ENCODE data around the gene APC2.

The APC2 gene

DNA sequence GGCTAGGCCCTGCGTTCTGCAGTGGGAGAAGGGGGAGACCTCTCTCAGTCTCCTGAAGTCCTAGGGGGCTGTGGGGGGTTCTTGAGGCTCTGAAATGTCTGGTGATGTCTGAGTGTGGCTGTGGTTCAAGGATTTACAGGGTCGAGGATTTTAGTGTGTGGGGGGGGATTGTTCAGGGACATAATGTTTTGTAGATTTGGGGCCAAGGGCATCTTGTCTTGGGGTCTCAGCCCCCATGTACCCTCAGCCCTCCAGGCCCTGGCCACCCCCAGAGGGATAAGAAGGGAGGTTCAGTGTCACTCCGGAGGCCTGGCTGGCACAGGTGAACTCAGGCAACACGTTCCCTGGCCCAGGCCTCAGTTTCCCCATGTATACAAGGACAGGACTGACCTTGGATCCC lies 2.4 kb upstream of the APC2 start:
- DNase-seq = no peak

DNA sequence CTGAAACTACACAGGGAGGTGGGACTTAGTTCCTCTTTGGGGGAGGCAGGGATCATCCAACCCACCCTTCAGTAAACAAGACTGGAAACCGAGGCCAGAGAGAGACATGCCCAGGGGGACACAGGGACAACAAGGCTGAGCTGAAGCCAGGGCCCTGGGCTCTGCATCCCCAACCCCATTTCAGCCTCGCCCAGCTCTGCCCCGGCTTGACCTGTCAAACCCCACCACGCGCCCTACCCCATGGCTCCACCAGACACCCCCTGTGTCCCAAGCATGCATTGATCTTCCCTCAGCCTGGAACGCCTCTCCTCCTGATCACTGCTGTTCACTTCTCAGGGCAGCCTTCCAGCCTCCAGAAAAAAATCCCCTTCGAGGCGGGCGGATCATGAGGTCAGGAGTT lies 2.0 kb upstream of the APC2 start:
- DNase-seq = no peak

DNA sequence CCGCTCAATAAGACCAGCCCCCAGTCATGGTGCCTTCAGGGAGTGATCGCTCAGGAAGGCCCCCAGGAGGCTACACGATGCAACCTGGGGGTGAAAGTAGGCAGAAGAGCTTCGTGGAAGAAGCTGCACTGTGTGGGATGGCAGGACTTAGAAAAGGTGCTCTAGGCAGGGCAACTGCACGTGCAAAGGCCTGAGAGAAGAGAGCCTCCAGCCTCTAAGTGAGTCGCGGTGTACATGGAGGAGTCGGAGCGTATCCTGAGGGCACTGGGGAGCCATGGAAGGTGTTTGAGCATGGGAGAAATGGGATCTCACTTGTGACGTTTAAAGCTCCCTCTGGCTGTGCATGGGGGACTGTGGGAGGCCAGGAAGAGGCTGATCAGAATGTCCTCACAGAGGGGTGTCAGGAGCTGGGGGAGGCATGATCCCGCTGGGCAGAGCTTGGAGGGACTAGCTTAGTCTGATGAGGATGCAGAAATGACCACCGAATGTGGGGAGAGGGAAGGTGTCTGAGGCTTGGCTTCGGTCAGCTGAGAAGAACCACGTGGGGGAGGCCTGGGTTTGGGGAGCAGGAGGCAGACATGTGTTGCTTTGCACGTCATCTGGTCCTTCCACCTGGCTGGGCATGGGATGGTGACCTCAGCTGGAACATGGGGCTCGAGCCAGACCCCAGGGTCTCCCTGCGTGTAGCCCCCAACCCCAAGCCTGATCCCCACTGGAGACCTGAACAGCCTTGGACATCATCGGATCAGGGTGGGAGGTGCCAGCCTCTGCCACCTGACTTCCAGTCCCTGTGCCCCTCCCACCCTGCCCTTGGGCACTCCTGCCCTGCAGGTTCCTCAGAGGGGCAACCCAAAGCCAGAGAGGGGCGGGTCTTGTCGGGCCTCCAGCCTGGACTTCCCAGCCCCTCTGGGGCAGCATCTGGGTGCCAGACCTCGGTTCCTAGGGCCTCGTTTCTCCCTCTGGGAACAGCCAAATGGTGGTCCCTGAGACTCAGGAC lies 1.1 kb downstream of the APC2 start:
- DNase-seq = peak; percentile 37

- no peak for DNase-seq
Measured at GRCh38 chr19:1451916-1452801, 2.2 kb downstream of the APC2 start.

DNA sequence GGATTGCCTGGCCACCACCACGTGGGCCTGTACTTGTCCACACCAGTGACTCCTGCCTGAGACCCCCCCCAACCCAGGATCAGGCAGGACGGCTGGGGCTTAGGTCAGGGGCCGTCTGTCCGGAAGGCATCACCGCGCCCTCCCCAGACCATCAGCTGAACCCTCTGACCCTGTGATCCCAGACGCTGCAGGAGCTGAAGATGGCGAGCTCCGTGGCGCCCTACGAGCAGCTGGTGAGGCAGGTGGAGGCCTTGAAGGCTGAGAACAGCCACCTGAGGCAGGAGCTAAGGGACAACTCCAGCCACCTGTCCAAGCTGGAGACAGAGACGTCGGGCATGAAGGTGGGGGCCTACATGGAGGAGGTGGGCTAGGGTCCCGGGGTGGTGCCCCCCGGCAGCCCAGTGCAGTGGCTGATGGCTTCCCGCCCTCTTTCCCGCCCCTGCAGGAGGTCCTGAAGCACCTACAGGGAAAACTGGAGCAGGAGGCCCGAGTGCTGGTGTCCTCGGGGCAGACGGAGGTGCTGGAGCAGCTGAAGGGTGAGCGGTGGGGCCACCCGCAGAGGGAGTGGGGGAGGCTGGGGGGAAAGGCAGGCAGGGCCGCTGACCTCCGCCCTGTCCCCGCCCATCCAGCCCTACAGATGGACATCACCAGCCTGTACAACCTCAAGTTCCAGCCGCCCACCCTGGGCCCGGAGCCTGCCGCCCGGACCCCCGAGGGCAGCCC lies 3.0 kb downstream of the APC2 start:
- DNase-seq = peak; percentile 59

- peak; percentile 37 for DNase-seq
Measured at GRCh38 chr19:1453525-1454364, 3.8 kb downstream of the APC2 start.

DNA sequence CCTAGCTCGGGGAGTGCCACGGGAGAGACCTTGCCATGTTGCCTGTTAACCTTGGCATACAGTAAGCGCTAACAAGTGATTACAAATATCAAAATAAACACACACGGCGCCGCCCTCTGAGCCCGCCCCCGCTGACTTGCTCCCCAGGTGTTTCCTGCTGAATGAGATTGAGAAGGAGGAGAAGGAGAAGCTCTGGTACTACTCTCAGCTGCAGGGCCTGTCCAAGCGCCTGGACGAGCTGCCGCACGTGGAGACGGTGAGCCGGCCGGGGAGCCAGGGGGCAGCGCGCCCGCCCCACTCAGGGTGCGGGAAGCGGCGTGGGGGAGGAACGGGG lies 5.0 kb downstream of the APC2 start:
- DNase-seq = peak; percentile 80

DNA sequence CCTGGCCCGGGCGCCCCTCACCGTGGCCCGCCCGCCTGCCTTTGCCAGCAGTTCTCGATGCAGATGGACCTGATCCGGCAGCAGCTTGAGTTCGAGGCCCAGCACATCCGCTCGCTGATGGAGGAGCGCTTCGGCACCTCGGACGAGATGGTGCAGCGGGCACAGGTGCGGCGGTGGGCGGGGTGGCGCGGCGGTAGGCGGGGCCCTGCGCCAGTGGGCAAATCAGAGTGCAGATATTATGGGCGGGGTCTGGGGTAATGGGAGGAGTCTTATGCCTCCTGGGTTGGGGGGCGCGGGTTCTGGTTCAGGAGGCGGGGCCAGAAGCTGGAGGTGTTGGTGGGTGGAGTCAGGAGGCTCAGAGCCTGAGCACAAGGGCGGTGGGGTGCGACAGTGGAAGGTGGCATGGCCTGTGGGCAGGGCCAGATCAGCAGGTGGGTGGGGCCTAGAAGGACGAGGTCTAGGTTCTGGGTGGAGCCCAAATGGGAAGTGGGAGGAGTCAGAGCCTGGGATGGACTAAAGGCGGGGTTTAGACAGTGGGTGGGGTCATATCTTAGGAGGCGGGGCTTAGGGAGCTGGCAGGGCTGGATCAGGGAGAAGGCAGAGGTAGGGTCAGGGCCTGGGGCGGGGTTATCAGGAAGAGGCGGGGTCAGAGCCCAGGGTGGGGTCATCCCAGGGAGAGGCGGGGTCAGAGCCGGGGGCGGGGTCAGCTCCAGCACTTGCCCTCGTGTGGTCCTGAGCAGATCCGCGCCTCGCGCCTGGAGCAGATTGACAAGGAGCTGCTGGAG lies 5.6 kb downstream of the APC2 start:
- peak; percentile 70 for DNase-seq

GRCh38 chr19:1456121-1456900 lies 6.4 kb downstream of the APC2 start:
- no peak for DNase-seq

DNA sequence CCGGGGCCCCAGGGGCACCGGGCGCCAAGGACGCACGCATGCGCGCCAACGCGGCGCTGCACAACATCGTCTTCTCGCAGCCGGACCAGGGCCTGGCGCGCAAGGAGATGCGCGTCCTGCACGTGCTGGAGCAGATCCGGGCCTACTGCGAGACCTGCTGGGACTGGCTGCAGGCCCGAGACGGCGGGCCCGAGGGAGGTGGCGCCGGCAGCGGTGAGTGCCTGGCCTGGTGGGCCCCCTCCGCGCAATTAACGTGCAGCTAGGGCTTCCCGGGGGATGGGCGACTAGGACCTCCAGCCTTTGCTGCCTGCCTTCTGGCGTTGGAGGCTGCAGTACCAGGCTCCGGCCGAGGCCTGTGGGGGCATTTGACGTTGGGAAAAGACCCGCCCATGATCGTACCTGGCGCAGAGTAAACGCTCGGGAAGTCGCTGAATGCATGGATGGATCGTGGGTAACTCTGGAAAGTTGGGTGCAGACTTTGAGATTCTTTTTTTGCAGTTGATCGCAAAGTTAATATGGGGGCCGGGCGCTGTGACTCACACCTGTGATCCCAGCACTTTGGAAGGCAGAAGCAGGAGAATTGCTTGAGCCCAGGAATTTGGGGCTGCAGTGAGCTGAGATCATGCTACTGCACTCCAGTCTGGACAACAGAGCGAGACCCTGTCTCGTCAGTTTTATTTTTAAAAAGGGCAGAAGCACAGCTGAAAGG lies 7.3 kb downstream of the APC2 start:
- DNase-seq = no peak

DNA sequence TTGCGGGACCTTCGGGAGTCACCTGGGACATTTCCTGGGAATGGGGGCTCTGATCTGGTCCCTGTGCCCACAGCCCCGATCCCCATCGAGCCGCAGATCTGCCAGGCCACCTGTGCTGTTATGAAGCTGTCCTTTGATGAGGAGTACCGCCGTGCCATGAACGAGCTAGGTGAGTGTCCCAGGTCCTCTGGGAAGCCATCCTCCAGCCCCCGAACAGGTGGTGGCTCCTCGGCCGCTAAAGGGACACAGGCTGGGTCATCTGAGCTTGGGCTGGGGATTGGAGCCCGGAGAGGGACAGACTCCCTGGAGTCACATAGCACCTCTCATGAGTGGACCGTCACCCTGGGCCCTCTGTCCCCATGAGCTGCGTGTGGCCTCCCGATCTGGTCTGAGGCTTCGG lies 8.0 kb downstream of the APC2 start:
- DNase-seq = no peak

DNA sequence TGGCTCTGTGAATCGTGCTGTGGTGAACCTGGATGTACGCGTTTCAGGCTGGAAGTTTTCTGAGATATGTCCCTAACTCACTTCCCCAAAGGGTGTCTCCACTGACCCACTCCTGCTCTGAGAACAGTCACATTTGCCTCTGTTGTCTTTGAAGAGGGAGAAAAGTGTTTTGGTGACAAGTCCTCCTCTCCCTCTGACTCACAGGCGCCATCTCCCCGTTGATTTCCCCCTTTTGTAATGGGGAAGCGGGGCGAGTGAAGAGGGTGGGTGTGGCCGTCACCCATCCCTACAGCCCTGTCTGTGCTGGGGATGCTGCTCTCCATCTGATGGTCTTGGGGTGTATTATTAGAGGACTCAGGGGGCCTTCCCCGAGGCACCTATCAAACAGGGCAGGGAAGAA lies 9.6 kb downstream of the APC2 start:
- no peak for DNase-seq

- no peak for DNase-seq
Measured at GRCh38 chr19:1460033-1460995, 10.4 kb downstream of the APC2 start.

- no peak for DNase-seq
Measured at GRCh38 chr19:1461862-1462261, 11.9 kb downstream of the APC2 start.

- peak; percentile 89 for DNase-seq
Measured at GRCh38 chr19:1465191-1466016, 15.5 kb downstream of the APC2 start.

GRCh38 chr19:1466018-1466460 lies 16.1 kb downstream of the APC2 start:
- DNase-seq = no peak

DNA sequence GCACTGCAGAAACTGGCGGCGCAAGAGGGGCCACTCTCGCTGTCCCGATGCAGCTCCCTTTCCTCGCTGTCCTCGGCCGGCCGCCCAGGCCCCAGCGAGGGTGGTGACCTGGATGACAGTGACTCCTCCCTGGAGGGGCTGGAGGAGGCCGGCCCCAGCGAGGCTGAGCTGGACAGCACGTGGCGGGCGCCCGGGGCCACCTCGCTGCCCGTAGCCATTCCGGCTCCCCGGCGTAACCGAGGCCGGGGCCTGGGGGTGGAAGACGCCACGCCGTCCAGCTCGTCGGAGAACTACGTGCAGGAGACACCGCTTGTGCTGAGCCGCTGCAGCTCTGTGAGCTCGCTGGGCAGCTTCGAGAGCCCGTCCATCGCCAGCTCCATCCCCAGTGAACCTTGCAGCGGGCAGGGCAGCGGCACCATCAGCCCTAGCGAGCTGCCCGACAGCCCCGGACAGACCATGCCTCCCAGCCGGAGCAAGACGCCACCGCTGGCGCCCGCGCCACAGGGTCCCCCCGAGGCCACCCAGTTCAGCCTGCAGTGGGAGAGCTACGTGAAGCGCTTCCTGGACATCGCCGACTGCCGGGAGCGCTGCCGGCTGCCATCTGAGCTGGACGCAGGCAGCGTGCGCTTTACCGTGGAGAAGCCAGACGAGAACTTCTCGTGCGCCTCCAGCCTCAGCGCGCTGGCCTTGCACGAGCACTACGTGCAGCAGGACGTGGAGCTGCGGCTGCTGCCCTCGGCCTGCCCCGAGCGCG lies 16.7 kb downstream of the APC2 start:
- DNase-seq = no peak
